Ecto neural progenitor cell (in vitro differentiated cells): ENCODE data around the gene TMEM229B.

Source experiments
- DNase-seq: peaks from one replicate; pipeline ENCODE4 v3.0.0-alpha.2; 2018; ENCODE audit warnings: low spot score

Gene TMEM229B

DNA sequence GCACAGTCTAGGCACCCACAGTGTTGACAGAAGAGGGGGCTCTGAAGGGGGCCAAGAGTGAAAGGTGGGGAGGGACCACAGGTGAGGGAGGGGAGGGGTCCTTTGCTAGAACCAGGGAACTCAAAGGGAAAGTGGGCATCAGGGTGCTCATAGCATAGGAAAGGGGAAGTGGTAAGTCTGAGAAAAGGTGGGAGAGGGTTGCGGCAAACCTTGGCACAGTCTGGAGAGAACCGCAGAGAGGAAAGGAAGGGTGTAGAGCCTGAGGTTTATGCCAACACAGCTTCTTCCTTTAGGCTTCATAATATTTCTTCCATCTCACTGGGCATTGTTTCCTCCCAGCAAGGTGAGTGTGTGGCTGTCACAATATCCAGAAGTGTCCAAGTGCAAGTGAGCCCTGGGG, 65.1 kb downstream of the TMEM229B start:
- DNase-seq: no peak

- no peak for DNase-seq
These were observed 66.9 kb downstream of the TMEM229B start for GRCh38 chr14:67421356-67422224.
